DND-41 (cell line): Measurements from ENCODE around the gene SLC29A2.

Experiments used
- ATAC-seq: fragments of 200-7000 bp; cut with Tn5 transposase; 3 replicates; pipeline ENCODE4 v1.9.1; 2021; ENCODE audit warnings: low read depth; ENCODE audit not compliant: insufficient read depth
- DNase-seq: peaks from one replicate; pipeline ENCODE4 v3.0.0-alpha.2; 2020
- H2AFZ ChIP-seq: 2 replicates; pipeline ENCODE4 v1.6.0; 2012; ENCODE audit warnings: low read depth, low read length
- H3K27ac ChIP-seq: 2 replicates; pipeline ENCODE4 v1.5.1; 2012; ENCODE audit warnings: low read length, inconsistent platforms
- H3K27me3 ChIP-seq: fragments of 200-600 bp; sonication (generic); 2 replicates; pipeline ENCODE4 v1.6.0; 2012; ENCODE audit warnings: low read length, mild to moderate bottlenecking, inconsistent platforms; ENCODE audit not compliant: insufficient read depth, poor library complexity
- H3K36me3 ChIP-seq: 2 replicates; pipeline ENCODE4 v1.5.1; 2012; ENCODE audit warnings: low read length, inconsistent platforms; ENCODE audit not compliant: insufficient read depth
- H3K4me1 ChIP-seq: 2 replicates; pipeline ENCODE4 v1.5.1; 2012; ENCODE audit warnings: mild to moderate bottlenecking, low read length; ENCODE audit not compliant: insufficient read depth
- H3K4me2 ChIP-seq: 2 replicates; pipeline ENCODE4 v1.6.0; 2012; ENCODE audit warnings: mild to moderate bottlenecking, moderate library complexity, low read length, inconsistent platforms; ENCODE audit not compliant: insufficient read depth
- H3K4me3 ChIP-seq, 2 experiments: fragments of 200-600 bp in 1 of 2; shearing (Covaris generic) in 1 of 2; 2 replicates each; pipeline ENCODE4 v1.5.1; 2012 to 2016; ENCODE audit warnings: inconsistent platforms in 2 of 2, low read length in 2 of 2, mild to moderate bottlenecking in 2 of 2, low read depth in 1 of 2, moderate library complexity in 1 of 2
- H3K79me2 ChIP-seq: 2 replicates; pipeline ENCODE4 v1.6.0; 2012; ENCODE audit warnings: low read length, inconsistent platforms; ENCODE audit not compliant: insufficient read depth
- H3K9ac ChIP-seq: 2 replicates; pipeline ENCODE4 v1.6.0; 2012; ENCODE audit warnings: low read depth, mild to moderate bottlenecking, inconsistent platforms, low read length, moderate library complexity
- H3K9me3 ChIP-seq: 2 replicates; pipeline ENCODE4 v1.5.1; 2012; ENCODE audit warnings: low read length, moderate library complexity, mild to moderate bottlenecking, inconsistent platforms; ENCODE audit not compliant: insufficient read depth, severe bottlenecking
- H4K20me1 ChIP-seq: 2 replicates; pipeline ENCODE4 v1.6.0; 2012; ENCODE audit warnings: low read length; ENCODE audit not compliant: insufficient read depth
- EZH2 ChIP-seq: IDR thresholded peaks from 3 replicates; pipeline ENCODE4 v1.6.1; 2012; ENCODE audit warnings: borderline replicate concordance, low read depth, mild to moderate bottlenecking, moderate library complexity, low read length, inconsistent platforms; ENCODE audit not compliant: severe bottlenecking
- TF ChIP-seq, protein P1 (sequence below): IDR thresholded peaks from 2 replicates; pipeline ENCODE4 v1.5.1; 2012; ENCODE audit warnings: borderline replicate concordance, low read length, moderate library complexity, mild to moderate bottlenecking; ENCODE audit not compliant: poor library complexity, severe bottlenecking; ENCODE audit errors: extremely low read depth

Gene SLC29A2

DNA sequence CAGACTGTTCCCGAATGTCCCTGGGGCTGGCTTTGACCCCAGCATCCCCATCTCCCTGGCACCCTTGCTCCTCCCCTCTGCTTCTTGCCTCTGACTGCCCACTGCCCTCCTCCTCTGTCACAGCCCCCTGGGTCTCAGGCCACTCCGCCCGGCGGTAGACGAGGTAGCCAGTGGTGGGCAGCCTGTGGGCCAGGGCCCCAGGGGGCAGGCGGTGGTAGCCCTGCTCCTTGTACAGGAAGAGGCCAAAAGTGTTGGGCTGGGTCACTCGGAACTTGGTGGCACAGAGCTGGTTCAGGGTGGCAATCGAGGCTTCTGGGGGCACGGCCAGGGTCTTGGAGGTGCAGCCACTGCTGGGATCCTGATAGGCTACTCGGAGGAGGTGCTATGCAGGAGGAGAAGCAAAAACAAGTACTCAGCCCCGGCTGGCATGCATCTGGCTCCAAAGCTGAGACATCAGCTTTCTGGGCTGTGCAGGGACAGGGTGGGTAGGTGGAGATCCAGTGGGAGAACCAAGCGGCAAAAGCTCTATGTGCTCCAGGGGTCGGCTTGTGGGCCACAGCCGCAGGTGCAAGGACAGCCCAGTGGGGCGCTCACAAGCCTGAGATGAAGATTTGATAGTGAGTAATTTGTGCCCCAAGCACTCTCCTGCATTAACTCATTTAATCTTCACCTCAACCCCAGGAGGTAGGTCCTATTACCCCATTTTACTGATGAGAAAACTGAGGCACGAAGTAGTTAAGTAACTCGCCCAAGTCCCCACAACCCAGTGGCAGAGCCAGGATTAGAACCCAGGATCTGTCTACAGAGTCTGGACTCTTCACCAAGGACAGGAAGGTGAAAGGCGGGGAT lies 39.0 kb downstream of the SLC29A2 start:
- TF ChIP-seq, protein P1, sequence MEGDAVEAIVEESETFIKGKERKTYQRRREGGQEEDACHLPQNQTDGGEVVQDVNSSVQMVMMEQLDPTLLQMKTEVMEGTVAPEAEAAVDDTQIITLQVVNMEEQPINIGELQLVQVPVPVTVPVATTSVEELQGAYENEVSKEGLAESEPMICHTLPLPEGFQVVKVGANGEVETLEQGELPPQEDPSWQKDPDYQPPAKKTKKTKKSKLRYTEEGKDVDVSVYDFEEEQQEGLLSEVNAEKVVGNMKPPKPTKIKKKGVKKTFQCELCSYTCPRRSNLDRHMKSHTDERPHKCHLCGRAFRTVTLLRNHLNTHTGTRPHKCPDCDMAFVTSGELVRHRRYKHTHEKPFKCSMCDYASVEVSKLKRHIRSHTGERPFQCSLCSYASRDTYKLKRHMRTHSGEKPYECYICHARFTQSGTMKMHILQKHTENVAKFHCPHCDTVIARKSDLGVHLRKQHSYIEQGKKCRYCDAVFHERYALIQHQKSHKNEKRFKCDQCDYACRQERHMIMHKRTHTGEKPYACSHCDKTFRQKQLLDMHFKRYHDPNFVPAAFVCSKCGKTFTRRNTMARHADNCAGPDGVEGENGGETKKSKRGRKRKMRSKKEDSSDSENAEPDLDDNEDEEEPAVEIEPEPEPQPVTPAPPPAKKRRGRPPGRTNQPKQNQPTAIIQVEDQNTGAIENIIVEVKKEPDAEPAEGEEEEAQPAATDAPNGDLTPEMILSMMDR, result no peak
- Histone ChIP-seq H3K9me3 (no peaks in the 10 kb centered on the region), H3K4me2 (no peak overlapping the region), H3K36me3 (peaks cover 9% of the 10 kb centered on the region), H3K4me1 (peaks cover 11% of the 10 kb centered on the region), H3K27me3 (no peaks in the 10 kb centered on the region), H3K9ac (no peak overlapping the region), H4K20me1 (peaks cover 3% of the 10 kb centered on the region; the same call in 1 of the 2 replicates), H3K27ac (no peak overlapping the region), H3K4me3 (no peak overlapping the region), H3K79me2 (no peaks in the 10 kb centered on the region), H2AFZ (no peak overlapping the region)
- no peak for ATAC-seq
- no peak for DNase-seq

DNA sequence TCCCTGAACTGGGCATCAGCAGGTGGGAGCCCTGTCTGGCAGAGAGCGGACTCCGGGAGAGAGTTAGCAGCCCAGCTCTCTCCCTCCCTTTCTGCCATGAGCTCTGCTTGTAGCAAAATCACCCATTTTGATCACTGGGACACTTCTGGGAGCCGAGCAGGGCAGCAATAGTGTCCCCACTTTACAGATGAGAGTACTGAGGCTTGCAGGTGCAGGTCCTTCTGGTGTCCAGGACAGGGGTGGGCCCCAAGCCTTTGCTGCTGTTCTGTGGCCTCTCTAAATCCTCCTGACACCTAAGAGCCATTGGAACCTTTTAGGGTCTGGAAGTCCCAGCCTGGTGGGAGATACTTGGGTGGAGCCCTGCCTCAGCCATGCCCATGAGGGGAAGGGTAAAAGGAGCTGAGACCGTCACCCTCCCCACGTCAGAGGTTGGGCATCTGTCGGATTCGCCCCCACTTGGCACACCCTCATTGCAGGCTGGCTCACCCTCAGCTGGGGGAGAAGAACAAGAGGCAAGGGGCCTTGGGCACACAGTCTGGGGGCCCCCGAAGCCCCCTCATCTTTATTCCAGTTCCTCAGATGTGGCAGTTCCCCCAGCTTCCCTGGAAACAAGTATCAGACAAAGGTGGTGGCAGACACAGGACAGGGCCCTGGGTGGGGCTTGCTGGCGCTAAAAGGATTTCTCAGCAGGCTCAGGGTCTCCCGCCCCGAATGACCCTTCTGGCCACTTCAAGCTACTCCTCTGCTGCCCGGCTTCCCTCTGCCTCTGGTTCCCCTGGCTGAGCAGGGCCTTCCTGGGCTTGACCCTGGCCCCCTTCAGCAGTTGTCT lies 39.8 kb downstream of the SLC29A2 start:
- Histone ChIP-seq H3K9me3 (no peaks in the 10 kb centered on the region), H3K4me1 (peaks cover 20% of the 10 kb centered on the region), H3K79me2 (no peaks in the 10 kb centered on the region), H3K4me3 (no peak overlapping the region), H3K36me3 (0 out of 2 replicates have a peak, but pooled peaks cover 1% of the 10 kb centered on the region), H4K20me1 (peaks cover 2% of the 10 kb centered on the region; the same call in 1 of the 2 replicates), H2AFZ (no peak overlapping the region), H3K27ac (no peak overlapping the region), H3K27me3 (no peaks in the 10 kb centered on the region), H3K4me2 (no peak overlapping the region), H3K9ac (no peak overlapping the region)
- TF ChIP-seq EZH2, result no peak
- TF ChIP-seq, protein P1, result no peak
- DNase-seq, result no peak
- no peak for ATAC-seq

GRCh38 chr11:66330931-66331330 lies 40.6 kb downstream of the SLC29A2 start:
- H4K20me1 ChIP-seq, result peaks cover 2% of the 10 kb centered on the region; the same call in 1 of the 2 replicates
- DNase-seq (no peak), ATAC-seq (no peak)
- peaks cover 28% of the 10 kb centered on the region for H3K4me1 ChIP-seq
- no peak overlapping the region for H3K27ac ChIP-seq
- H3K27me3 ChIP-seq, result no peaks in the 10 kb centered on the region
- no peaks in the 10 kb centered on the region for H3K79me2 ChIP-seq
- H3K4me2 ChIP-seq, result no peak overlapping the region
- no peaks in the 10 kb centered on the region for H3K36me3 ChIP-seq
- H2AFZ ChIP-seq, result no peak overlapping the region
- no peak for TF ChIP-seq EZH2
- TF ChIP-seq, protein P1, result no peak
- no peak overlapping the region for H3K4me3 ChIP-seq
- H3K9me3 ChIP-seq, result no peaks in the 10 kb centered on the region
- no peak overlapping the region for H3K9ac ChIP-seq
